KMS-11 (cell line): Measurements from ENCODE around the gene LSM5.

Experiments
- H2AFZ ChIP-seq: fragments of 200-600 bp; sonication (generic); 2 replicates; pipeline ENCODE4 v1.6.1; 2016; ENCODE audit warnings: antibody characterized with exemption, mixed run types, low read depth
- H3K27ac ChIP-seq: fragments of 200-600 bp; sonication (generic); 2 replicates; pipeline ENCODE4 v1.6.1; 2016; ENCODE audit warnings: mild to moderate bottlenecking, mixed run types
- H3K27me3 ChIP-seq: fragments of 200-600 bp; sonication (generic); 2 replicates; pipeline ENCODE4 v1.6.1; 2017; ENCODE audit warnings: mild to moderate bottlenecking, low read depth, mixed run types, moderate library complexity; ENCODE audit not compliant: insufficient read depth
- H3K36me3 ChIP-seq: fragments of 200-600 bp; sonication (generic); 2 replicates; pipeline ENCODE4 v1.6.1; 2017; ENCODE audit warnings: mild to moderate bottlenecking, mixed run types; ENCODE audit not compliant: insufficient read depth
- H3K4me1 ChIP-seq: fragments of 200-600 bp; sonication (generic); 2 replicates; pipeline ENCODE4 v1.6.1; 2016; ENCODE audit warnings: mild to moderate bottlenecking, low read depth, mixed run types; ENCODE audit not compliant: poor library complexity, severe bottlenecking
- H3K4me2 ChIP-seq: fragments of 200-600 bp; sonication (generic); 2 replicates; pipeline ENCODE4 v1.7.0; 2016; ENCODE audit warnings: mild to moderate bottlenecking, mixed run types
- H3K4me3 ChIP-seq: fragments of 200-600 bp; sonication (generic); IDR thresholded peaks from 2 replicates; pipeline ENCODE4 v1.6.1; 2017; ENCODE audit warnings: low read depth, low read length, mixed read lengths; ENCODE audit not compliant: insufficient read depth
- H3K79me2 ChIP-seq: fragments of 200-600 bp; sonication (generic); 2 replicates; pipeline ENCODE4 v1.6.1; 2016; ENCODE audit warnings: low read depth, mixed run types; ENCODE audit not compliant: insufficient read depth
- H3K9ac ChIP-seq: fragments of 200-600 bp; sonication (generic); 2 replicates; pipeline ENCODE4 v1.6.1; 2016; ENCODE audit warnings: mild to moderate bottlenecking, mixed run types
- H4K20me1 ChIP-seq: fragments of 200-600 bp; sonication (generic); 2 replicates; pipeline ENCODE4 v1.6.1; 2016; ENCODE audit warnings: mild to moderate bottlenecking, mixed run types; ENCODE audit not compliant: insufficient read depth
- TF ChIP-seq, protein P1 (sequence below): fragments of 200-600 bp; sonication (generic); conservative IDR thresholded peaks from 2 replicates; pipeline ENCODE4 v1.6.1; 2017; ENCODE audit warnings: low read depth, mild to moderate bottlenecking, antibody characterized with exemption, low read length, moderate library complexity, mixed read lengths

The LSM5 gene

GRCh38 chr7:32496052-32496813 is 6.1 kb upstream of the LSM5 start:
- Histone ChIP-seq H3K27ac (peak overlapping the region; percentile 71; the same call in 1 of the 2 replicates), H2AFZ (peak overlapping the region; percentile 85), H3K4me1 (peaks cover 26% of the 10 kb centered on the region), H3K9ac (peak overlapping the region; percentile 87), H4K20me1 (no peaks in the 10 kb centered on the region), H3K27me3 (no peaks in the 10 kb centered on the region), H3K4me2 (peak overlapping the region; percentile 73), H3K79me2 (peaks cover 54% of the 10 kb centered on the region), H3K36me3 (no peaks in the 10 kb centered on the region), H3K4me3 (no peak overlapping the region)
- TF ChIP-seq, protein P1, sequence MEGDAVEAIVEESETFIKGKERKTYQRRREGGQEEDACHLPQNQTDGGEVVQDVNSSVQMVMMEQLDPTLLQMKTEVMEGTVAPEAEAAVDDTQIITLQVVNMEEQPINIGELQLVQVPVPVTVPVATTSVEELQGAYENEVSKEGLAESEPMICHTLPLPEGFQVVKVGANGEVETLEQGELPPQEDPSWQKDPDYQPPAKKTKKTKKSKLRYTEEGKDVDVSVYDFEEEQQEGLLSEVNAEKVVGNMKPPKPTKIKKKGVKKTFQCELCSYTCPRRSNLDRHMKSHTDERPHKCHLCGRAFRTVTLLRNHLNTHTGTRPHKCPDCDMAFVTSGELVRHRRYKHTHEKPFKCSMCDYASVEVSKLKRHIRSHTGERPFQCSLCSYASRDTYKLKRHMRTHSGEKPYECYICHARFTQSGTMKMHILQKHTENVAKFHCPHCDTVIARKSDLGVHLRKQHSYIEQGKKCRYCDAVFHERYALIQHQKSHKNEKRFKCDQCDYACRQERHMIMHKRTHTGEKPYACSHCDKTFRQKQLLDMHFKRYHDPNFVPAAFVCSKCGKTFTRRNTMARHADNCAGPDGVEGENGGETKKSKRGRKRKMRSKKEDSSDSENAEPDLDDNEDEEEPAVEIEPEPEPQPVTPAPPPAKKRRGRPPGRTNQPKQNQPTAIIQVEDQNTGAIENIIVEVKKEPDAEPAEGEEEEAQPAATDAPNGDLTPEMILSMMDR: no peak

- Histone ChIP-seq H4K20me1 (no peaks in the 10 kb centered on the region), H3K9ac (peak within 1 kb of the TSS; percentile 87), H3K36me3 (no peaks in the 10 kb centered on the region), H3K27me3 (no peaks in the 10 kb centered on the region), H3K4me2 (peak within 1 kb of the TSS; percentile 100), H3K79me2 (peaks cover 48% of the 10 kb centered on the region), H3K4me1 (peaks cover 19% of the 10 kb centered on the region), H3K4me3 (no peak within 1 kb of the TSS), H2AFZ (peak within 1 kb of the TSS; percentile 97), H3K27ac (peak within 1 kb of the TSS; percentile 71)
- TF ChIP-seq, protein P1: no peak
Measured at GRCh38 chr7:32495298-32496051, 5.3 kb upstream of the LSM5 start, which contains the start of gene AVL9. Gene AVL9 (plus strand): TSS chr7:32495489. CDS start chr7:32495710, 221 bp downstream.

- H3K4me2 ChIP-seq: peak overlapping the region; percentile 100
- peaks cover 16% of the 10 kb centered on the region for H3K4me1 ChIP-seq
- H3K79me2 ChIP-seq: peaks cover 43% of the 10 kb centered on the region
- TF ChIP-seq, protein P1: no peak
- peak overlapping the region; percentile 36; the same call in 1 of the 2 replicates for H3K9ac ChIP-seq
- H3K4me3 ChIP-seq: no peak overlapping the region
- H3K27ac ChIP-seq: 0 out of 2 replicates have a peak overlapping the region, but pooled peaks have one; percentile 21
- H3K27me3 ChIP-seq: no peaks in the 10 kb centered on the region
- H3K36me3 ChIP-seq: no peaks in the 10 kb centered on the region
- no peaks in the 10 kb centered on the region for H4K20me1 ChIP-seq
- peak overlapping the region; percentile 97 for H2AFZ ChIP-seq
Measured at GRCh38 chr7:32494946-32495297, 4.7 kb upstream of the LSM5 start.

DNA sequence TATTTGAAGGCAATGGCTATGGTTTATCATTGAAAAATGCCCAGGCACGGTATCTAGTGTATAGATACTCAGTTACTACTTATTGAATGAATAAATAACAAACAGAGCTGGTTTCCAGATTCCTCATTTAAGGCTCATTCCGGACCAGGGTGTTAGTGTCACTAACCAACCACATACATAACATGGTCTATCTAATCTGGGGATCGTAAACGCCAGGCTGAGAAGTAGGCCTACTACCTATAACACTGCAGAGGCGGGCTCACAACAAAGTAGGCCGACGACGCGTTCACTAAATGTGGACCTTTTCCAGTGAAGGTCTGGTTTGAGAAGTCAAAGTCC is 423 bp downstream of the LSM5 start:
- H2AFZ ChIP-seq: peak overlapping the region; percentile 97
- H3K27ac ChIP-seq: peak overlapping the region; percentile 77
- H3K36me3 ChIP-seq: no peaks in the 10 kb centered on the region; the same call in 1 of the 2 replicates
- peaks cover 16% of the 10 kb centered on the region for H3K79me2 ChIP-seq
- peak overlapping the region; percentile 71 for H3K4me2 ChIP-seq
- H3K4me3 ChIP-seq: no peak overlapping the region
- TF ChIP-seq, protein P1: no peak
- H3K4me1 ChIP-seq: peaks cover 8% of the 10 kb centered on the region
- H3K27me3 ChIP-seq: no peaks in the 10 kb centered on the region
- H4K20me1 ChIP-seq: no peaks in the 10 kb centered on the region
- peak overlapping the region; percentile 77 for H3K9ac ChIP-seq
